Lower leg skin (tissue), 3 donors: ENCODE results near the gene SLC22A1.

Experiments used
- POLR2A ChIP-seq, 2 donors: fragments of 450-650 bp; IDR thresholded peaks; one replicate each; pipeline ENCODE4 v1.6.1; 2016 to 2017; ENCODE audit warnings: antibody characterized with exemption in 2 of 2, mild to moderate bottlenecking in 1 of 2, moderate library complexity in 1 of 2
- TF ChIP-seq, protein P1 (sequence below), 3 donors: fragments of 450-650 bp; IDR thresholded peaks; one replicate each; pipeline ENCODE4 v1.5.1; 2016; ENCODE audit warnings: antibody characterized with exemption in 3 of 3, mild to moderate bottlenecking in 3 of 3, moderate library complexity in 2 of 3

DNA sequence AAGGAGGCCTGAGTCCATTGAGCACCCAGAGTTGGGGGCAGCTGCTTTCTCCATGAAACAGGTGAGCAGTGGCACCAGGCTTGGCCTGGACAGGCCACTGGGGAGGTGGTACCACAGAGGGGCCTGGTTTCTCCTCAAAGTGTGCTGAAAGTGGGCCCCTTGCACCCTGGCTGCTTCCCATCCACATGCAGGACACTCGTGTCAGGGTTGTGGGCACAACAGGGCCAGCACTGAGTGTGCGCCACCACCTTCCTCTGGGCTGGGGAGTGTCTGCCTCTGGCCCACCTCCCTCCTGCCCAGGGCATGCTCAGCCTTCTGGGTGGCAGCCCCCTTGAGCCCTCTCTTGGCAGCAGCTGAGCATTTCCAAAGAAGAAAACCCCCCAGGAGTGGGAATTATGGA, 5.2 kb upstream of the SLC22A1 start:
- TF ChIP-seq, protein P1, sequence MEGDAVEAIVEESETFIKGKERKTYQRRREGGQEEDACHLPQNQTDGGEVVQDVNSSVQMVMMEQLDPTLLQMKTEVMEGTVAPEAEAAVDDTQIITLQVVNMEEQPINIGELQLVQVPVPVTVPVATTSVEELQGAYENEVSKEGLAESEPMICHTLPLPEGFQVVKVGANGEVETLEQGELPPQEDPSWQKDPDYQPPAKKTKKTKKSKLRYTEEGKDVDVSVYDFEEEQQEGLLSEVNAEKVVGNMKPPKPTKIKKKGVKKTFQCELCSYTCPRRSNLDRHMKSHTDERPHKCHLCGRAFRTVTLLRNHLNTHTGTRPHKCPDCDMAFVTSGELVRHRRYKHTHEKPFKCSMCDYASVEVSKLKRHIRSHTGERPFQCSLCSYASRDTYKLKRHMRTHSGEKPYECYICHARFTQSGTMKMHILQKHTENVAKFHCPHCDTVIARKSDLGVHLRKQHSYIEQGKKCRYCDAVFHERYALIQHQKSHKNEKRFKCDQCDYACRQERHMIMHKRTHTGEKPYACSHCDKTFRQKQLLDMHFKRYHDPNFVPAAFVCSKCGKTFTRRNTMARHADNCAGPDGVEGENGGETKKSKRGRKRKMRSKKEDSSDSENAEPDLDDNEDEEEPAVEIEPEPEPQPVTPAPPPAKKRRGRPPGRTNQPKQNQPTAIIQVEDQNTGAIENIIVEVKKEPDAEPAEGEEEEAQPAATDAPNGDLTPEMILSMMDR (IDR thresholded peaks at IDR 0.05) = no peak
- no peak for TF ChIP-seq POLR2A (IDR thresholded peaks at IDR 0.05)
